Astrocyte of the cerebellum (primary cell): ENCODE results near the gene MAML1.
A peak's percentile ranks its signal among the peaks of the same experiment; 100 is the strongest.

ENCODE experiments used
- DNase-seq: peaks from one replicate; pipeline ENCODE4 v3.0.0-alpha.2; 2011; ENCODE audit warnings: low read depth
- H3K4me3 ChIP-seq: 2 replicates; pipeline ENCODE4 v1.5.1; 2011; ENCODE audit warnings: mild to moderate bottlenecking, low read depth, low read length, moderate library complexity
- CTCF ChIP-seq: IDR thresholded peaks from 2 replicates; pipeline ENCODE4 v1.5.1; 2012; ENCODE audit warnings: low read length, low read depth, moderate library complexity, mild to moderate bottlenecking; ENCODE audit errors: missing control alignments
- in situ Hi-C: cut with HindIII; loops from 2 replicates; pipeline ENCODE4 v1.10.0; 2017; ENCODE audit warnings: low sequenced_read_pairs

MAML1 gene

GRCh38 chr5:179806250-179807048 is 73.8 kb downstream of the MAML1 start, which contains the start of gene MGAT4B:
TSS of gene MGAT4B (minus strand) at chr5:179806866. CDS start at chr5:179806583, 283 bp downstream.
- no peak for DNase-seq
- in situ Hi-C loops = no loop called here
- peak within 1 kb of the TSS; percentile 72 for H3K4me3 ChIP-seq
- TF ChIP-seq CTCF = no peak

- TF ChIP-seq CTCF = no peak
- no peak overlapping the region for H3K4me3 ChIP-seq
- DNase-seq = no peak
- in situ Hi-C loops = no loop called here
Measured at GRCh38 chr5:179812135-179812825, 79.7 kb downstream of the MAML1 start.

GRCh38 chr5:179812997-179813607 is 80.5 kb downstream of the MAML1 start:
- no peak for DNase-seq
- TF ChIP-seq CTCF = no peak
- H3K4me3 ChIP-seq = no peak overlapping the region
- in situ Hi-C loops = no loop called here

- H3K4me3 ChIP-seq = no peak overlapping the region
- TF ChIP-seq CTCF = no peak
- in situ Hi-C loops = no loop called here
- no peak for DNase-seq
Measured at GRCh38 chr5:179814090-179814489, 81.5 kb downstream of the MAML1 start.

GRCh38 chr5:179815491-179816249 is 83.0 kb downstream of the MAML1 start:
- TF ChIP-seq CTCF = no peak
- DNase-seq = no peak
- in situ Hi-C loops = no loop called here
- no peak overlapping the region for H3K4me3 ChIP-seq

GRCh38 chr5:179816401-179816795 is 83.8 kb downstream of the MAML1 start:
- no peak for TF ChIP-seq CTCF
- DNase-seq = no peak
- in situ Hi-C loops = no loop called here
- peak overlapping the region; percentile 25 for H3K4me3 ChIP-seq
